GOT3 (cell line): ENCODE data around the gene TJAP1.
"Not testable (repeated sequence)": the region's sequence is repeated elsewhere in the genome, so short reads cannot be mapped to it uniquely, and the experiment has no call there.

ENCODE experiments used
- DNase-seq: peaks from one replicate; lab custom pipeline; 2025; ENCODE audit warnings: mixed read lengths; lab: John Stamatoyannopoulos, UW

The TJAP1 gene

DNA sequence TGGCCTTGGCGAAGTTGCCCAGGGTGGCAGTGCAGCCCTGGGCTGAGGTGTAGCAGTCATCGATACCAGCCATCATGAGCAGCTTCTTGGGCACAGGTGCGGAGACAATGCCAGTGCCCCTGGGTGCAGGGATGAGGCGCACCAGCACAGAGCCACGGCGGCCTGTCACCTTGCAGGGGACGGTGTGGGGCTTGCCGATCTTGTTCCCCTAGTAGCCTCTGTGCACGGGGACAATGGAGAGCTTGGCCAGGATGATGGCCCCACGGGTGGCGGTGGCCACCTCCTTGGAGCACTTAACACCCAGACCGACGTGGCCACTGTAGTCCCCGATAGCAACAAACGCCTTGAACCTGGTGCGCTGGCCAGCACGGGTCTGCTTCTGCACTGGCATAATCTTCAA lies 61.6 kb downstream of the TJAP1 start:
- not testable (repeated sequence) for DNase-seq

- DNase-seq: not testable (repeated sequence)
Measured at GRCh38 chr6:43539409-43539808, 62.0 kb downstream of the TJAP1 start.

GRCh38 chr6:43540507-43540906 lies 63.1 kb downstream of the TJAP1 start:
- no peak for DNase-seq

DNA sequence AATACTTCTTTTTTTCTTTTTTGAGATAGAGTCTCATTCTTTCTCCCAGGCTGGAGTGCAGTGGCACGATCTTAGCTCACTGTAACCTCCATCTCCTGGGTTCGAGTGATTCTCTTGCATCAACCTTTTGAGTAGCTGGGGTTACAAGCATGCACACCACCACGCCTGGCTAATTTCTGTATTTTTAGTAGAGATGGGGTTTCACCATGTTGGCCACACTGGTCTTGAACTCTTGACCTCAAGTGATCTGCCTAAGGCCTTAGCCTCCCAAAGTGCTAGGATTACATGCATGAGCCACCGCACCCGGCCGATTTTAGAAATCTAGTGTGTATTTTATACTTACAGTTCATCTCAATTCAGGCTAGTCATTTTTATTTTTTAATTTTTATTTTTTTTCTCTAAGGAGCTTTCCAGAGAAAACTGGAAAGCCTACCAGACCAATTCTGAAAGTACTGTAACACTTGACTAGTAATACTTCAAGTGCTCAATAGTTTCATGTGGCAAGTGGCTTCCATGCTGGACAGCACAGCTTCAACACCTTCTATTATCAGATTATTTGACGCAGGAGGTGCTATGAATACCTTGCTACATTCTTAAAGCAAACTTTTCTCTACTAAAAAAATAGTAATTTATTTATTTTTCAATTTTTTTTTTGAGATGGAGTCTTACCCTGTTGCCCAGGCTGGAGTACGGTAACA lies 64.6 kb downstream of the TJAP1 start:
- DNase-seq: no peak

- DNase-seq: no peak
Measured at GRCh38 chr6:43544461-43544860, 67.1 kb downstream of the TJAP1 start.

- no peak for DNase-seq
Measured at GRCh38 chr6:43547222-43547621, 69.9 kb downstream of the TJAP1 start.
